ENCODE data around the gene RIPOR3.
"Not testable (repeated sequence)": the region's sequence is repeated elsewhere in the genome, so short reads cannot be mapped to it uniquely, and the experiment has no call there.

Gene RIPOR3

DNA sequence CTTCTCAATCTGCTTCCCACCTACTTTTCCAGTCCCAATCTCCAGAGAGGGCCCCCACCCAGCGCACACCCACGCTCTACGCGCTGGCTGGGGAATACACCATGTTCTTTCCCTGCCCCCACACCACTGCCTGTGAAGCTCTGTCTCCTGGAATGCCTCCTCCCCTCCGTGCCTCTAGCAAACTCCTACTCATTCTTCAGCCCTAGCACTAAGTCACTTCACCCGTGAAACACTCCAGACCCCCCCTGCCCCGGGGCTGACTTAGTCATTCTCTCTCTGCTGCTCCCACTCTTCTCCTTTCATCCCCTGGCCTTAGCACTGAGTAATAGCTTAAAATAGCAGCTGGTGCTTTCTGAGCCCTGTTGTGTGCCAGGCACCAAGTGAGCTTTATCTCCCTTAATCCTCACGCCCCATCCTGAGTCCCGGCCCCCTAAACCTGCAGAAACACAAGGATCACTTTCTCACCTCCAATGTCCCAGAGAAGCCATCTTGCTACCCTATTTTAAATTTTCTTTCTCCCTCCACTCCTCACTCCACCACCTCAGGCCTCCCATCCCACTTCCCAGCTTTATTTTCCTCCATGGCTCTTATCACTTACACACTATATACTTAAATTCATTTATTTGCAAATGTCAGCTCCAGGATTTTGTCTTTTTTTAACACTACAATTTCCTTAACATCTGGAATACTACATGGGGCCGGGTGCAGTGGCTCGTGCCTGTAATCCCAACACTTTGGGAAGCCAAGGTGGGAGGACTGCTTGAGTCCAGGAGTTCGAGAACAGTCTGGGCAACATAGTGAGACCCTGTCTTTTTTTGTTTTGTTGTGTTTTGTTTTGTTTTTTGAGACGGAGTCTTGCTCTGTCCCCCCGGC, 33.7 kb upstream of the RIPOR3 start:
- DNase-seq (ENCODE audit: low read depth in 2 of 2), result no peak

DNA sequence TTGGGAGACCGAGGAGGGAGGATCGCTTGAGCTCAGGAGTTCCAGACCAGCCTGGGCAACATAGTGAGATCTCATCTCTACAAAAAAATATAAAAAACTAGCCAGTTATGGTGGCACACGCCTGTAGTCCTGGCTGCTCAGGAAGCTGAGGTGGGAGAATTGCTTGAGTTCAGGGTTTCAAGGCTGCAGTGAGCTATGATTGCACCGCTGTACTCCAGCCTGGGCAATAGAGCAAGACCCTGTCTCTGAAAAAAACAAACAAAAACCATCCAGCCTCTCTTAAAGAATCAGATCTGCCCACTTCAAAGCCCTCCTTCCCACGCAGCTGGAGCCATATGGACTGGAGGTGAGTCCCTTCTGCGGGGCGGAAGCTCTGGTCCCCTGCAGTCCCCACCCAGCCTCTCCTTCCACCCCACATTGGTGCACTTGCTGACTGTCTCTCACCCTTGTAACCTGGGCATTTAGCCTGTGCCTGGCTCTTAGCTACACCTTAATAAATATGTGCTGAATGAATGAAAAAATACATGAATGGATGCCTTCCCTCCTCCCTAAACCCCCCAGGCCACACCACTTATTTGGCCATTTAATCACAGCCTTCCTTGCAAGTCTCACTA, 32.9 kb upstream of the RIPOR3 start:
- DNase-seq (ENCODE audit: low read depth in 2 of 2), result no peak

DNA sequence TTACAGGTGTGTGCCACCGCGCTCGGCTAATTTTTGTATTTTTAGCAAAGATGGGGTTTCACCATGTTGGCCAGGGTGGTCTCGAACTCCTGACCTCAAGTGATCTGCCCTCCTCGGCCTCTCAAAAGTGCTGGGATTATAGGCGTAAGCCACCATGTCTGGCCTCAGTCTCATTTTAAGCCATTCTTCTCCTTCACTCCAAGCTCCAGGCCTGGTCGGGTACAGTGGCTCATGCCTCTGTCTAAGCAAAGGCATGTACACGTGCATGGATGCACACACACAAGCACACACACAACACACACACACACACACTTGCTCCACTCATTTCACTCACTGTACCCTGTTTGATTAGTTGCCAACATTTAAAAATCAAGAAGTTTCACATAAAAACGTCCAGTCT, 32.3 kb upstream of the RIPOR3 start:
- no peak for DNase-seq (ENCODE audit: low read depth in 2 of 2)

DNA sequence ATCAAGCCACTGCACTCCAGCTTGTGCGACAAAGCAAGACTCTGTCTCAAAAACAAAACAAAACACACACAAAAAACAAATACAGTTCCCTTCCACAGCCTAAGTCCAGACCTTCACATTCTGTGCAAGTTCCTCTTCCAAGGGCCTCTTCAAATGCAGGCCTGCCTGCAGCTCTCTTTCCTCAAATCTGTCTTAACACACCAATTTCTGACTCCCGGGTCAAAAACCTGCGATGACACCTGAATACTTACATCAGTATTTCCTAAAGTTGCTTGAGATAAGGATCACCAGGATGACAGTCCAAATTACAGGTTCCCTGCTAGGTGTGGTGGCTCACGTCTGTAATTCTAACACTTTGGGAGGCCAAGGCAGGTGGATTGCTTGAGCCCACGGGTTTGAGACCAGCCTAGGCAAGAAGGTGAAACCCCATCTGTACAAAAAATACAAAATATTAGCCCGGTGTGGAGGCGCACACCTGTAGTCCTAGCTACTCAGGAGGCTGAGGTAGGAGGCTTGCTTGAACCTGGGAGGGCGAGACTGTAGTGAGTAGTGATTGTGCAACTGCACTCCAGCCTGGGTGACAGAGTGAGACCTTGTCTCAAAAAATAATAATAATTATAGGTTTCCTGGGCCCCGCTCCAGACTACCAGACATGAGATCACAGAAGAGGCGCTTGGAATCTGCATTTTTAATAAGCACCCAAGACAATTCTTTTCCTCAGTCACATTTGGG, 31.2 kb upstream of the RIPOR3 start:
- DNase-seq (ENCODE audit: low read depth in 2 of 2), result no peak

DNA sequence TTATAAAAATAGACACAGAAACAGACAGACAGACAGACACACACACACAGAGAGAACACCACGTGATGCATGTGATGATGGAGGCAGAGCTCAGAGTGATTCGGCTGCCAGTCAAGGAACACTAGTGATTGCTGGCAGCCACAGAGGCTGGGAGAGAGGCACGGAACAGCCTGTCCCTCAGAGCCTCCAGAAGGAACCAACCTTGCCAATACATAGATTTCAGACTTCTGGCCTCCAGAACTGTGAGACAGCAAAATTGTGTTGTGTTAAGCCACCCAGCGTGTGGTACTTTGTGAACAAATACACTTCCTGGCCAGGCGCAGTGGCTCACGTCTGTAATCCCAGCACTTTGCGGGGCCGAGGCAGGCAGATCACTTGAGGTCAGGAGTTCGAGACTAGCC, 30.5 kb upstream of the RIPOR3 start:
- DNase-seq (ENCODE audit: low read depth in 2 of 2), result no peak

DNA sequence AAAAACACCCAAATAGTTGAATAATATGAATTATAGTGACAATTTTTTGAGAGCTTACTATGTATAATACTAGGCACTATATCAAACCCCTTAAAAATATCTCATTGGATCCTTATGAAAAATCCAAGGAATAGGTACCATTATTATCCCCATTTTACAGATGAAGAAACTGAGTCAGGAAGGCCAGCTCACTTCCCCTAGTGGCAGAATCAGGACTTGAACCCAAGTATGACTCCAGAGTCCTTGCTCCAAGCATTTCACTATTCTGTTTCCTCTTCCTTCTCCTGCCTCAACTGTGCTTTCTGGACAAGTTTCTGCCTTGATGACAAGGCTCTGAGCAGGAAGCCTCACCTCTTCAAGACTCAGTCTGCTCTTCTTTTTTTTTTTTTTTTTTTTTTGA, 29.2 kb upstream of the RIPOR3 start:
- DNase-seq (ENCODE audit: low read depth in 2 of 2), result no peak

DNA sequence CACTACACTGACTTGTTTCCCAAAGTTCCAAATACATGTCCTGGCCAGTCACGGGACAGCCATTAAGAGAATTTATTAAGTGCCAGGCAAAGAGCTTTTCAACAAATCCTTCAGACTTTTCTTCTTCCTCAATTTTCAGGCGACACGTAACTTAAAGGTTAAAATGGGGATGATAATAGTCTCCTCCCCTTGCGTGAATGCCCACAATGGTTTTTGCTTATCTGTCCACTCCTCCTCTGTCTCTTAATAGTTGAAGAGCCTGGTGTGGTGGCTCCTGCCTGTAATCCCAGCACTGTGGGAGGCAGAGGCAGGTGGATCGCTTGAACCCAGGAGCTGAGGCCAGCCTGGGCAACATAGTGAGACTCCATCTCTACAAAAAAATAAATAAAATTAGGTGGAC, 28.7 kb upstream of the RIPOR3 start:
- no peak for DNase-seq (ENCODE audit: low read depth in 2 of 2)

DNA sequence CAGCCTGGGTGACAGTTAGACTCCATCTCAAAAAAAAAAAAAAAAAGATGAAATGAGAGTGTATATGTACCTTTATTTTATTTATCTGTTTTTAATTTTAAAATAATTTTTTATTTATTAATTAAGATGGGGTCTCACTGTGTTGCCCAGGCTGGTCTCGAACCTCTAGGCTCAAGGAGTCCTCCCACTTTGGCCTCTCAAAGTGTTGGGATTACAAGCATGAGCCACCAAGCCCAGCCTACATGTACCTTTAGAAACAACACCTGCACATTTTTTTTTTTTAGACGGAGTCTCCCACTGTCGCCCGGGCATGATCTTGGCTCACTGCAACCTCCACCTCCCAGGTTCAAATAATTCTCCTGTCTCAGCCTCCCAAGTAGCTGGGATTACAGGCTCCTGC, 28.0 kb upstream of the RIPOR3 start:
- no peak for DNase-seq (ENCODE audit: low read depth in 2 of 2)

DNA sequence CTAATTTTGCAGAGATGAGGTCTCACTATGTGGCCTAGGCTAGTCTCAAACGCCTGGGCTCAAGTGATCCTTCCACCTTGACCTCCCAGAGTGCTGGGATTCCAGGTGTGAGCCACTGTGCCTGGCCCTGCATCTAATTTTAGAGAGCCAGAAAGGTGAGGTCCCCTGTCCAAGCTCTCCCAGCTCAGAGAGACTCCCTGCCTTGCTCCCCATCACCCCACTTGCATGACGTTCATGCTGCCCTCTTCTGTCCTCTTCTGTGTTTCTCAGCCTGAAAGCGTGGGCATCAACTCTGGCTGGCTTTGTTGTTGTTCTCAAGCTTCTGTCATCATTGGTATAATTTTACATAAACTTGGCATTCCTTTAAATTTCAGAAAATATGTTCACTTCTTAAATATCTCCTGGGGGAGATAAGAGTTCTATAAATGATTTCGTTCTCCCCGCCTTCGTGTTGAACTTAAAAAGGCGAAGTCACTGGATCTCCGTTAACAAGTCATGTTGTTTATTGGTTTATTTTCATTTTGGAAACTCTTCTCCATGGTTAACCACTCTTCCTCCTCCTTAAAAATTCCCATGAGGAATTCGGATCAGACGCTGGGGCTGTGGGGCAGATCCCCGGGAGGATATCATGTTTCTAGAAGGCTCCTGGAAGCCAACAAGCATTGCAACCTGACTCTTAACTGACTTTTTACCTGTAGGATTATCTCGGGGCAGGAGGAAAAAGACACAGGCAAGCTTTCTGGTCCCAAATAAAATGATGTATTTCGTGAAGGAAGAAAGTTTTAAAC, 26.8 kb upstream of the RIPOR3 start:
- no peak for DNase-seq (ENCODE audit: low read depth in 2 of 2)

DNA sequence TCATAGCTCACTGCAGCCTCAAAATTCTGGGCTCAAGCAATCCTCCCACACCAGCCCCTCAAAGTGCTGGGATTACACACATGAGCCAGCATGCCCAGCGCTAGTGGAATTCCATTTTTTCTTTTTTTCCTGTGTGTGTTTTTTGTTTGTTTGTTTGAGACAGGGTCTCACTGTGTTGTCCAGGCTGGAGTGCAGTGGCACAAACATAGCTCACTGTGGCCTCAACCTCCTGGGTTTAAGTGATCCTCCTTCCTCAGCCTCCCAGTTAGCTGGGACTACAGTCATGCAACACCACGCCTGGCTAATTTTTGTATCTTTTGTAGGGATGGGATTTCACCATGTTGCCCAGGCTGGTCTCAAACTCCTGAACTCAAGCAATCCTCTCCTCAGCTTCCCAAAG, 26.0 kb upstream of the RIPOR3 start:
- no peak for DNase-seq (ENCODE audit: low read depth in 2 of 2)

DNA sequence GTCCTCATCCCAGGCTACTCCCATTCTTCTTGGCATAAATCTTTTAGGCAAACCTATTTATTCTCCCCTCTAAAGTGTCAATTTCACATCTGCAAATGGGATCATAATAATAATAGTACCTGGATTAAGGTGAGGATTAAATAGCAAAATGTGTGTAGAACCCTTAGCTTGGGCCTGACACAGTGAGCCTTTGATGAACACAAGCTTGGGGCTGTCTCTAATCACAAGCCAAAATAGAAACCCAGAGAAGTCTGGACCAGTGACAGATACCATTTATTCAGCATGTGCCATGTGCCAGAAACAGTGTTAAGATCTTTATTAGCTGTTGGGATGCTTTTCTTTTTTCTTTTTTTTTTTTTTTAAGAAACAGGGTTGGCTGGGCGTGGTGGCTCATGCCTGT, 25.2 kb upstream of the RIPOR3 start:
- no peak for DNase-seq (ENCODE audit: low read depth in 2 of 2)

DNA sequence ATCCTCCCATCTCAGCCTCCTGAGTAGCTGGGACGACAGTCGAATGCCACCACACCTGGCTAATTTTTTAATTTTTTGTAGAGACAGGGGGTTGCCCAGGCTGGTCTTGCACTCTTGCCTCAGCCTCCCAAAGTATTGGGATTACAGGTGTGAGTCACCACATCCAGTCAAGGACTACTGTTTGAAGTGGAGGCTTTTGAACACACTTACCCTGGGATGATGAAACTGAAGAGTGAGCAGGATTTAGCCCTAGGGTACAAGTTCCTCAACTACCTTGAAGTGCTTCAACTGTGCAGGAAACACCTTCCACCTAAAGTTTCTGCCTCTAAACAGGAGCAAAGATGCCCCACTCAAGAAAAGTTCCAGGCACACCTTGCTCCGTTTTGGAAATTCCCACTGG, 24.4 kb upstream of the RIPOR3 start:
- DNase-seq (ENCODE audit: low read depth in 2 of 2), result no peak

DNA sequence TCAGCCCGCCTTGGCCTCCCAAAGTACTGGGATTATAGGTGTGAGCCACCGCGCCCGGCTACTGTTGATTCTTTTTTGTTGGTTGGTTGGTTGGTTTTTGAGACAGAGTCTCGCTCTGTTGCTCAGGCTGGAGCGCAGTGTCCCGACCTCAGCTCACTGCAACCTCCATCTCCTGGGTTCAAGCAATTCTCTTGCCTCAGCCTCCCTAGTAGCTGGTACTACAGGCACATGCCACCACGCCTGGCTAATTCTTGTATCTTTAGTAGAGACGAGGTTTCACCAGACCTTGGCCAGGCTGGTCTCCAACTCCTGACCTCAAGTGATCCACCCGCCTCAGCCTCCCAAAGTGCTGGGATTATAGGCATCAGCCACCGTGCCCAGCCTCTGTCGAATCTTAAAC, 23.1 kb upstream of the RIPOR3 start:
- not testable (repeated sequence) for DNase-seq (ENCODE audit: low read depth in 2 of 2)

DNA sequence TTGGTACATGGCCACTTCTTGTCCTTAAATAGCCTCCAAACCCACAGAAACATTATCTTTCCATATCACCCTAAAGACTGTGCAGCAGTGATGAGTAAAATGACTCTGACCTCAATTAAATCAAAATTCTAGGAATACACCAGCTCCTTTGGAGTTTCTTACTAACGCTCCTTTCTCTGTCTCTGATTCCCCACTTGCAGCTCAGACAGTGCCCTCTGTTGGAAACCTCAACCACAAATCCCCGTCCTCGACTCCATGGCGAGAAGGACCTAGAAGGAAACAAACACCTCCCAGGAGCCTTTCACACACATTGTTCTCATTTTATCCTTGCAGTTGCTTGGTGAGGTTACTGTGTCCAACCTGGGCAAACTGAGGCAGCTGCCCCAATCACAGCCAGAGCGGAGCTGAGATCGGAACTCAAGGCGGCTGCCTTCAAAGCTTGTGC, 22.3 kb upstream of the RIPOR3 start:
- no peak for DNase-seq (ENCODE audit: low read depth in 2 of 2)

DNA sequence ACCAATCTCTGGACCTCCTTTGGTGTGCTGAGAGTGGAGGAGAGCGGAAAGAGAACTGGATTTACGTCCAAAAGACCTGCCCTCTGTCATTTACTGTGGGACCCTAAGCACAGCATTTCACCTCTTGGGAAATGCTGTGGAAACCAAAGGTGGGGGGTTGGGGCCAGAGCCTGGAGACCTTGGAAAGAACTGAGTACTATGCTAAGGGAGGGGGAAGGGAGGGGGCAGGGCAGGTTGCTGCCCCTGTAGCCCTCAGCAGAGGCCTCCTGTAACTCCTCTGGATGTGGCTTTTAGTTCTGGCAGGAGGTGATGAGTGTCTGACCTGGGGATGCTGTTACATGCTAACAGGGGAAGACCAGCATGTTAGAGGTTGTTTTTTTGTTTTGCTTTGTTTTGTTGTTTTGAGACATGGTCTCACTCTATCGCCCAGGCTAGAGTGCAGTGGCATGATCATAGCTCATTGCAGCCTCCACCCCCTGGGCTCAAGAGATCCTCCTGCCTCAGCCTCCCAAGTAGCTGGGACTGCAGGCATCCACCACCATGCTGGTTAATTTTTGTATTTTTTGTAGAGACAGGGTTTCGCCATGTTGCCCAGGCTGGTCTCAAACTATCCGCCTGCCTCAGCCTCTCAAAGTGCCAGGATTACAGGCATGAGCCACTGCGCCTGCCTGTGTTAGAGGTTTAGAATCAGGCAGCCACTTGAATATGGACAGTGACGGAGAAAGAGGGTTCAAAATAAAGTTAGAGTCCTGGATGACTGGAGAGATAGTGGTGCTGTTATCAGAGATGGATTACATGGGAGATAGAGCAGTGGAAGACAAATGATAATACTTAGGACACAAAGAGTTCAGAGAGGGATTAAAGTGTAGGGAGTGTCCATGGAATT, 21.7 kb upstream of the RIPOR3 start:
- no peak for DNase-seq (ENCODE audit: low read depth in 2 of 2)

DNA sequence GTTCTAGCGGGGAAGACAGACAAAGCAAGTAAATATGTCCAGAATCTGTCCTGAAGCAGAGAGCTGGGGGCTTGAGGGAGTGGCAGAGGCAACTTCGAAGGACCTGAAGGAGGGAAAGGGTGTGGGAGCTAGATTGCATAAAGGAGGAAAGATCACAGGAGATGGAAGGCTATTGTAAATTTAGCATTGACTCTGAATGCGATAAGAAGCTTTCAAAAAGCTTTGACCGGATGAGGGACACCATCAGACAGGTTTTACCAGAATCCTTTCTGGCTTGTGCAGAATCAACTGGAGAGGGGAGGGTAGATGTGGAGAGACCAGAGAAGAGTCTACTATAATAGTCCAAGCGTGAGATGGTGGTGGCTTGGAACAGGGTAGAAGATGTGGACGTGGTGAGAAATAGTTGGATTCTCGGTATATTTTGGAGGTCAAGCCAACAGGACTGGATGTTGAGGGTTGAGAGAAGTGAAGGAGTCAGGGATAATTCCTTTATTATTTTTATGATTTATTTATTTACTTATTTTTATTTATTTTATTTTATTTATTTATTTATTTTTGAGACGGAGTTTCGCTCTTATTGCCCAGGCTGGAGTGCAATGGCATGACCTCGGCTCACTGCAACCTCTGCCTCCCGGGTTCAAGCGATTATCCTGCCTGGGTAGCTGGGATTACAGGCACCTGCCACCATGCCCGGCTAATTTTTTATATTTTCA, 19.9 kb upstream of the RIPOR3 start:
- no peak for DNase-seq (ENCODE audit: low read depth in 2 of 2)

DNA sequence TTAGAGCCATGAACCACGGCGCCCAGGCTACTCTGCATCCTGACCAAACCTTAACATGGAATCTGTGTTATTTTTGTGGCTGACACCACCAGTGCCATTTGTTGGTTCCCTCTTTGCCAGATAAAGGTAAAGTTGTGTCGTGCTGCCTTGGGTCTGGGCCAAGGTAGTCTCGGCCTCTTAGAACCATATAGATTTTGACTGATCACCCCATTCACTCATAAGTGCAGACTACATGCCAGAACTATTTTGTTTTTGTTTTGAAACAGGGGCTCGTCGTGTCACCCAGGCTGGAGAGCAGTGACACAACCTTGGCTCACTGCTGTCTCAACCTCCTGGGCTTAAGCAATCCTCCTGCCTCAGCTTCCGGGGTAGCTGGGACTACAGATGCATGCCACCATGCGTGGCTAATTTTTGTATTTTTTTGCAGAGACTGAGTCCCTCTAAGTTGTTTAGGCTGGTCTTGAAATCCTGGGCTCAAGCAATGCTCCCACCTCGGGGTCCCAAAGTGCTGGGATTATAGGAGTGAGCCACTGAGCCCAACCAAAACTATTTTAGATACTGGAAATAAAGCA, 19.2 kb upstream of the RIPOR3 start:
- no peak for DNase-seq (ENCODE audit: low read depth in 2 of 2)

DNA sequence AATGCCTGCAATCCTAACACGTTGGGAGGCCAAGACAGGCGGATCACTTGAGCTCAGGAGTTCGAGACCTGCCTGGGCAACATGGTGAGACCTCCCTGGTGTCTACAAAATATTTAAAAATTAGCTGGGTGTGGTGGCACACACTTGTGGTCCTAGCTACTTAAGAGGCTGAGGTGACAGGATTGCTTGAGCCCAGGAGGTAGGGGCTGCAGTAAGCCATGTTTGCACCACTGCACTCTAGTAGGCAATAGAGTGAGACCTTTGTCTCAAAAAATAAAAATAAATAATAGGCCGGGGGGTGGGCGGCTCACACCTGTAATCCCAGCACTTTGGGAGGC, 18.3 kb upstream of the RIPOR3 start:
- no peak for DNase-seq (ENCODE audit: low read depth in 2 of 2)

DNA sequence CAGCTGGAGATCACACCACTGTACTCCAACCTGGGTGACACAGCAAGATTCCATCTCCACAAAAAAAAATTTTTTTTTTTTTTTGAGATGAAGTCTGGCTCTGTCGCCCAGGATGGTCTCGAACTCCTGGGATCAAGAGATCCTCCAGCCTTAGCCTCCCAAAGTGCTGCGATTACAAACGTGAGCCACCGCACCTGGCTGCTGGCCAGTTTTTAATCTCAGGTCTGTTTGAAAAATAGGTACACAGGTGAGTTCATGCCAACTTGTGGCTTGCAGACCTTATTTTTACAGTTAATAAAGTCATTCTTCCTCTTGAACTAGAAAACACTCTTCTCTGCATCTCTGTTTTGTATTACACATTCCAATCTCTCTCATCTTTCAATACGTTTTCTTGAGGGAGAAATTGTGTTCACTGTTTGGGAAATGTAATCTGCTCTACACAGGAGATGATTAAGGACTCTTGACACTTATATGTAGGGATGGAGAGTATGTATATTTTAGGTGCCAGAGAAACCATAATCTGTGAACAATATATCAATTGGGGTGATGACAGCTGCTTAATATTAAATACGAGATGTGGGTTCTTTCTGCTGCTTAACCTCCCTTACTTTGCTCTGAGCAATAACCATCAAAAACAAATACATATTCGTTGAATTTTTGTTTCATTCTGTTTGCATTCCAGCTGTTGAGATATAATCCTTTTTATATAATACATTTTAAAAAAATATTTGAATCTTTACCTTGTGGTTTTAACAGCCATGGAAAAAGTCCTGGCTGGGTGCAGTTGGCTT, 17.7 kb upstream of the RIPOR3 start:
- DNase-seq (ENCODE audit: low read depth in 2 of 2), result no peak

Data from stimulated activated CD8-positive, alpha-beta memory T cell treated with anti-CD3 and anti-CD28 coated beads, Interleukin-7, amount 100 ng/mL, for 1 hour (primary cell).